Tibial artery (tissue), 4 donors: ENCODE results near the gene LMAN1L.

Experiments
- DNase-seq, 2 donors: peaks; one replicate each; pipeline ENCODE4 v3.0.0-alpha.2; 2019
- H3K27ac ChIP-seq, 2 donors: fragments of 200-600 bp; sonication (generic) in 1 of 2; 1 replicate in 1 of 2; 2 replicates in 1 of 2; pipeline ENCODE4 v1.5.1; 2018 to 2019; ENCODE audit warnings: mild to moderate bottlenecking in 1 of 2
- H3K27me3 ChIP-seq, 2 donors: fragments of 200-600 bp; sonication (generic) in 1 of 2; one replicate each; pipeline versions ENCODE4 v1.5.1 to v1.6.0; 2016 to 2019
- H3K36me3 ChIP-seq, 3 donors: fragments of 200-600 bp; sonication (generic) in 2 of 3; one replicate each; pipeline ENCODE4 v1.5.1; 2016 to 2019; ENCODE audit warnings: mild to moderate bottlenecking in 2 of 3
- H3K4me1 ChIP-seq, 4 donors: fragments of 200-600 bp; sonication (generic) in 2 of 4; 1 replicate in 3 of 4; 2 replicates in 1 of 4; pipeline ENCODE4 v1.5.1; 2016 to 2019
- H3K4me3 ChIP-seq, 2 donors: fragments of 200-600 bp; sonication (generic) in 1 of 2; 1 replicate in 1 of 2; 2 replicates in 1 of 2; pipeline ENCODE4 v1.5.1; 2018 to 2019; ENCODE audit warnings: mild to moderate bottlenecking in 2 of 2
- H3K9me3 ChIP-seq, 3 donors: fragments of 200-600 bp; sonication (generic) in 1 of 3; one replicate each; pipeline ENCODE4 v1.5.1; 2016 to 2019
- intact Hi-C: fragments of 100-400 bp; cut with DNase I; formaldehyde crosslinking; loops from one replicate; pipeline ENCODE4 v1.15.0; 2023; ENCODE audit warnings: low total_unique reads
- TF ChIP-seq, protein P1 (sequence below), 2 experiments: fragments of 200-600 bp in 1 of 2; fragments of 450-650 bp in 1 of 2; IDR thresholded peaks; one replicate each; pipeline ENCODE4 v1.5.1; 2017 to 2019; ENCODE audit warnings: antibody characterized with exemption in 2 of 2, mild to moderate bottlenecking in 1 of 2, moderate library complexity in 1 of 2

Gene LMAN1L

GRCh38 chr15:74873036-74873755 lies 60.6 kb downstream of the LMAN1L start, which contains the start of gene SCAMP2:
Gene SCAMP2, minus strand, starts transcription at chr15:74873365. Its CDS starts 110 bp downstream, at chr15:74873255.
- Histone ChIP-seq H3K36me3 (peaks cover 0 to 4% (median 0%) of the 10 kb centered on the region in 3 donors), H3K27me3 (no peaks in the 10 kb centered on the region), H3K27ac (peak within 1 kb of the TSS; percentile 78 to 89), H3K4me3 (peak within 1 kb of the TSS; percentile 61), H3K9me3 (no peaks in the 10 kb centered on the region), H3K4me1 (peaks cover 7 to 48% (median 38%) of the 10 kb centered on the region in 4 donors)
- peak; percentile 94 to 97 for DNase-seq
- TF ChIP-seq, protein P1, sequence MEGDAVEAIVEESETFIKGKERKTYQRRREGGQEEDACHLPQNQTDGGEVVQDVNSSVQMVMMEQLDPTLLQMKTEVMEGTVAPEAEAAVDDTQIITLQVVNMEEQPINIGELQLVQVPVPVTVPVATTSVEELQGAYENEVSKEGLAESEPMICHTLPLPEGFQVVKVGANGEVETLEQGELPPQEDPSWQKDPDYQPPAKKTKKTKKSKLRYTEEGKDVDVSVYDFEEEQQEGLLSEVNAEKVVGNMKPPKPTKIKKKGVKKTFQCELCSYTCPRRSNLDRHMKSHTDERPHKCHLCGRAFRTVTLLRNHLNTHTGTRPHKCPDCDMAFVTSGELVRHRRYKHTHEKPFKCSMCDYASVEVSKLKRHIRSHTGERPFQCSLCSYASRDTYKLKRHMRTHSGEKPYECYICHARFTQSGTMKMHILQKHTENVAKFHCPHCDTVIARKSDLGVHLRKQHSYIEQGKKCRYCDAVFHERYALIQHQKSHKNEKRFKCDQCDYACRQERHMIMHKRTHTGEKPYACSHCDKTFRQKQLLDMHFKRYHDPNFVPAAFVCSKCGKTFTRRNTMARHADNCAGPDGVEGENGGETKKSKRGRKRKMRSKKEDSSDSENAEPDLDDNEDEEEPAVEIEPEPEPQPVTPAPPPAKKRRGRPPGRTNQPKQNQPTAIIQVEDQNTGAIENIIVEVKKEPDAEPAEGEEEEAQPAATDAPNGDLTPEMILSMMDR (IDR thresholded peaks at IDR 0.05): no peak
- intact Hi-C loops: no loop called here

DNA sequence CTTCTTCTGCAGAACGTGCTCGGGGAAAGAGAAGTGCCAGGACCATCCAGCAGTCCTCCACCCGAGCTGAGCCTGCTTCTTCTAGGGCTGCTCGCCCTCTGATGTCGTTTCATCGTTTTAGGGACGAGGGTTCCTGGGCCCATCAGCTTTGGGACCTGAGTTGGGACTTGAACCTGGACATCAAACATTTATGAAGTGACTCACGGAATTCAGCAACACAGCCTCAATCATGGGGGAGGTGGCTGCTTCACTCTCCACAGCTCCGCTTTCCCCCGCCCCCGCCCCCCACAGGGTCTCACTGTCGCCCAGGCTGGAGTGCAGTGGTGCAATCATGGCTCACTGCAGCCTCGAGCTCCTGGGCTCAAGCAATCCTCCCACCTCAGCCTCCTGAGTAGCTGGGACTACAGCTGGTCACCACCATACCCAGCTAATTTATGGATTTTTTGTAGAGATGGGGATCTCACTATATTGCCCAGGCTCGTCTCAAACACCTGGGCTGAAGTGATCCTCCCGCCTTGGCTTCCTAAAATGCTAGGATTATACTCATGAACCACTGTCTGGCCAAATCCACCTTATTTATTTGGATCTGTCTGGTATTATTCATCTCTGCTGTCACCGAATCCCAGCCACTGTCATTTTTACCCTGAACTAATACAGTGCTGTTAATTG lies 61.3 kb downstream of the LMAN1L start:
- intact Hi-C loops: no loop called here
- no peak for DNase-seq
- TF ChIP-seq, protein P1 (IDR thresholded peaks at IDR 0.05): no peak
- peak overlapping the region; percentile 61 for H3K4me3 ChIP-seq
- peaks cover 7 to 41% (median 32%) of the 10 kb centered on the region in 4 donors for H3K4me1 ChIP-seq
- no peaks in the 10 kb centered on the region for H3K27me3 ChIP-seq
- no peaks in the 10 kb centered on the region for H3K36me3 ChIP-seq
- no peaks in the 10 kb centered on the region for H3K9me3 ChIP-seq
- H3K27ac ChIP-seq: peak overlapping the region; percentile 78 to 89
